Calu3 (cell line): ENCODE measurements around the gene ATP4A. TPM values are rescaled to one million over a fixed set of nuclear protein-coding genes. Genes with fewer than 3 reads are reported as not detected.

Source experiments
- BruUV-seq: library from RNA; stranded (reverse); fragments of 400-500 nt; replicated peaks from 2 replicates; lab custom pipeline; 2021; lab: Mats Ljungman, UMichigan
- CTCF ChIA-PET: fragments of 300-600 bp; sonication (Branson Sonifier 250); formaldehyde crosslinking; loops from one replicate; lab custom pipeline; 2022; ENCODE audit warnings: antibody characterized with exemption; lab: Charles Lee
- DNase-seq: peaks from one replicate; pipeline ENCODE4 v3.0.0; 2022
- H3K27ac Mint-ChIP-seq: one replicate; pipeline ENCODE4 v1.8.0; 2022; ENCODE audit warnings: mixed read lengths; ENCODE audit not compliant: unreplicated experiment
- H3K27me3 Mint-ChIP-seq: one replicate; pipeline ENCODE4 v1.8.0; 2022; ENCODE audit warnings: mixed read lengths; ENCODE audit not compliant: unreplicated experiment
- H3K36me3 Mint-ChIP-seq: one replicate; pipeline ENCODE4 v1.8.0; 2022; ENCODE audit warnings: mild to moderate bottlenecking, moderate library complexity, mixed read lengths; ENCODE audit not compliant: insufficient read depth, unreplicated experiment
- H3K4me1 Mint-ChIP-seq: one replicate; pipeline ENCODE4 v1.8.0; 2022; ENCODE audit warnings: mild to moderate bottlenecking, low read depth, mixed read lengths; ENCODE audit not compliant: unreplicated experiment
- H3K4me3 Mint-ChIP-seq: one replicate; pipeline ENCODE4 v1.8.0; 2022; ENCODE audit warnings: mild to moderate bottlenecking, low read depth, moderate library complexity, mixed read lengths; ENCODE audit not compliant: unreplicated experiment
- H3K9me3 Mint-ChIP-seq: one replicate; pipeline ENCODE4 v1.8.0; 2022; ENCODE audit warnings: low read depth, mixed read lengths; ENCODE audit not compliant: unreplicated experiment
- CTCF ChIP-seq: fragments of 200-600 bp; IDR thresholded peaks from one replicate; pipeline ENCODE4 v1.8.0; 2022; ENCODE audit warnings: antibody characterized with exemption; ENCODE audit not compliant: unreplicated experiment
- intact Hi-C: fragments of 100-400 bp; cut with micrococcal nuclease; formaldehyde crosslinking; loops from one replicate; pipeline ENCODE4 v1.10.0; 2022; ENCODE audit not compliant: unreplicated experiment
- total RNA-seq: library from RNA; stranded (reverse); gene quantifications from 2 replicates; pipeline ENCODE4 v1.2.3, GENCODE V29; 2022

Gene ATP4A
- total RNA-seq, 1 experiment from 2014 or later = not detected

- no TSS peak for BruUV-seq
- H3K4me1 Mint-ChIP-seq = no peaks in the 10 kb centered on the region
- H3K36me3 Mint-ChIP-seq = no peaks in the 10 kb centered on the region
- H3K27me3 Mint-ChIP-seq = peaks cover 87% of the 10 kb centered on the region
- H3K27ac Mint-ChIP-seq = no peak overlapping the region
- intact Hi-C loops = no loop called here
- no peaks in the 10 kb centered on the region for H3K9me3 Mint-ChIP-seq
- TF ChIP-seq CTCF = no peak
- DNase-seq = no peak
- CTCF ChIA-PET = interaction anchor here (0.8 kb wide), 1 partner anchor 48 kb away, joined by 6 read pairs; no protein-coding TSS in a partner anchor
- no peak overlapping the region for H3K4me3 Mint-ChIP-seq
Measured at GRCh38 chr19:35558400-35559280, 4.8 kb downstream of the ATP4A start.

- H3K36me3 Mint-ChIP-seq = no peaks in the 10 kb centered on the region
- no peak overlapping the region for H3K27ac Mint-ChIP-seq
- no peaks in the 10 kb centered on the region for H3K4me1 Mint-ChIP-seq
- H3K4me3 Mint-ChIP-seq = no peak overlapping the region
- H3K9me3 Mint-ChIP-seq = no peaks in the 10 kb centered on the region
- intact Hi-C loops = no loop called here
- no TSS peak for BruUV-seq
- peaks cover 87% of the 10 kb centered on the region for H3K27me3 Mint-ChIP-seq
- TF ChIP-seq CTCF = no peak
- CTCF ChIA-PET = interaction anchor here (0.8 kb wide), 1 partner anchor 49 kb away, joined by 6 read pairs; no protein-coding TSS in a partner anchor
- DNase-seq = peak; percentile 35
Measured at GRCh38 chr19:35557539-35558399, 5.7 kb downstream of the ATP4A start.

GRCh38 chr19:35556846-35557538 is 6.5 kb downstream of the ATP4A start:
- intact Hi-C loops = no loop called here
- no TSS peak for BruUV-seq
- DNase-seq = no peak
- CTCF ChIA-PET = interaction anchor here (1.1 kb wide), 1 partner anchor 48 kb away, joined by 3 read pairs; no protein-coding TSS in a partner anchor
- Mint-ChIP-seq H3K9me3 (no peaks in the 10 kb centered on the region), H3K4me1 (no peaks in the 10 kb centered on the region), H3K36me3 (no peaks in the 10 kb centered on the region), H3K4me3 (no peak overlapping the region), H3K27me3 (peaks cover 83% of the 10 kb centered on the region), H3K27ac (no peak overlapping the region)
- no peak for TF ChIP-seq CTCF

GRCh38 chr19:35556025-35556590 is 7.3 kb downstream of the ATP4A start:
- no peaks in the 10 kb centered on the region for H3K9me3 Mint-ChIP-seq
- H3K4me1 Mint-ChIP-seq = no peaks in the 10 kb centered on the region
- H3K27ac Mint-ChIP-seq = no peak overlapping the region
- CTCF ChIA-PET = interaction anchor here (0.6 to 1.1 kb wide), 4 partner anchors 47 to 137 kb away, joined by 3 read pairs; no protein-coding TSS in a partner anchor
- intact Hi-C loops = no loop called here
- TF ChIP-seq CTCF = no peak
- DNase-seq = no peak
- H3K36me3 Mint-ChIP-seq = no peaks in the 10 kb centered on the region
- H3K27me3 Mint-ChIP-seq = peaks cover 74% of the 10 kb centered on the region
- no peak overlapping the region for H3K4me3 Mint-ChIP-seq
- BruUV-seq = no TSS peak
